ENCODE measurements around the gene MRAP.

MRAP gene

DNA sequence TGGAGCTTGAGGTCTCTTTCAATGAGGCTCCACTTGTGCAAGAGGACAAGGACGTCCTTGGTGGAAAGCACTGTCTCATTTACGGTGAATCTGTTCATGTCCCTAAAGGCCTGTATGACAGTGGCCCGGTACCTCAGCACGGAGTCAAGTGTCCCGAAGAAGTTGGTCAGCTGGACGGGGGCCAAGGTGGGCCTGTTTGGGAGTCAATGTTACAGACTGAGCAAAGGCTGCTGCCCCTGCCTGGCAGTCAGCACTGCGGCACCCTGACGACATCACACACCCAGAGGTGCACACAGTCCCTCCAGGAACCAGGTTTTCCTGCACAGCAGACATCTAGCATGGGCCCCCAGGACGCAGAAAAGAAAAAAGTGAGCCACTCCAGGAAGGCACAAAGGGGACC, 19.1 kb downstream of the MRAP start:
- Histone ChIP-seq H3K36me3 (ENCODE audit: control insufficient read depth in 5 of 5, insufficient read depth in 5 of 5, low read length in 5 of 5) (peaks cover 9 to 92% (median 86%) of the 10 kb centered on the region in 5 donors), H3K9me3 (ENCODE audit: control insufficient read depth in 5 of 5, low read length in 5 of 5) (no peaks in the 10 kb centered on the region), H3K27me3 (ENCODE audit: control insufficient read depth in 5 of 5, insufficient read depth in 4 of 5, low read length in 5 of 5) (no peaks in the 10 kb centered on the region), H3K4me3 (ENCODE audit: low read depth in 1 of 5, low read length in 5 of 5) (no peak overlapping the region), H3K4me1 (ENCODE audit: control insufficient read depth in 5 of 5, insufficient read depth in 5 of 5, low read length in 5 of 5) (peaks cover 0 to 16% (median 1%) of the 10 kb centered on the region in 5 donors), H3K9ac (ENCODE audit: low read length in 5 of 5) (no peak overlapping the region), H3K27ac (ENCODE audit: low read depth, low read length) (no peak overlapping the region)

DNA sequence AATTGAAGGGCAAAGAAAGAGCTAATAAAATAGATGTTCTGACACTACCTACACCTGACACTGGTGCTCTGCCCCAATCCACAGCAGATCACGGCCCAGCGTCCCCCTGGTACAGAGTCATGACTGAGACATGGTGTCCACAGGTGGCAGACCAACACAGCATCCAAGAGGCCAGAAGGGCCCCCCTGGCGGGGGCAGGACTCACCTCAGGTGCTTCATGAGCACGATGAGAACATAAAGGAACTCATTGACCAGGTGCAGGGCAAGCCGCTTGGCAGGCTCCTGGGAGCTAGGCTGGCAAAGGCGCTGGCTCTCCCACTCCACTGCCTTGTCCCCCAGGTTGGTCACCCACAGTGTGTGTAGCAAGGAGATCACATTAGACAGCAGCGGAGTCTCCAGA, 20.4 kb downstream of the MRAP start:
- Histone ChIP-seq H3K9ac (ENCODE audit: low read length in 5 of 5) (no peak overlapping the region), H3K4me1 (ENCODE audit: control insufficient read depth in 5 of 5, insufficient read depth in 5 of 5, low read length in 5 of 5) (peaks cover 0 to 16% (median 1%) of the 10 kb centered on the region in 5 donors), H3K4me3 (ENCODE audit: low read depth in 1 of 5, low read length in 5 of 5) (no peak overlapping the region), H3K36me3 (ENCODE audit: control insufficient read depth in 5 of 5, insufficient read depth in 5 of 5, low read length in 5 of 5) (peaks cover 6 to 94% (median 91%) of the 10 kb centered on the region in 5 donors), H3K9me3 (ENCODE audit: control insufficient read depth in 5 of 5, low read length in 5 of 5) (no peaks in the 10 kb centered on the region), H3K27ac (ENCODE audit: low read depth, low read length) (no peak overlapping the region), H3K27me3 (ENCODE audit: control insufficient read depth in 5 of 5, insufficient read depth in 4 of 5, low read length in 5 of 5) (no peaks in the 10 kb centered on the region)

DNA sequence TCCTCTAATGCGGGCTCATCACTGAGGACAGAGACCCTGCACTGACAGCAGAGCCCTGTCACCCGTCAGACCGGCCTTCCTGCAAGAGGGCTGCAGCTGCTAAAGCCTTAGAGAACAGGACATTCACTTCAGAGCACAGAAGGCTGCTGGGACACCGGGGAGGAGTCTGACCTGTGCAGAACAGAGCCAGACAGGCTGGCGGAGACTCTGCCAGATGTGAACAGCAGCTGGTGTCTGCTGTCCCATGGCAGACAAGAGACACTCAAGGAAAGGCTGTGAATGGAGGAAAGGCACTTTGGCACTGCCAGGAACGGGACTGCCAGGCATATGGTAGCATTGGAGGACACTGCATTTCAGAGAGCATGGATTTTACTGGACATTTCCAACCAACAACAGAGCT, 21.4 kb downstream of the MRAP start:
- H3K4me1 ChIP-seq (ENCODE audit: control insufficient read depth in 5 of 5, insufficient read depth in 5 of 5, low read length in 5 of 5), result peaks cover 0 to 12% (median 1%) of the 10 kb centered on the region in 5 donors
- H3K27me3 ChIP-seq (ENCODE audit: control insufficient read depth in 5 of 5, insufficient read depth in 4 of 5, low read length in 5 of 5), result no peaks in the 10 kb centered on the region
- H3K4me3 ChIP-seq (ENCODE audit: low read depth in 1 of 5, low read length in 5 of 5), result no peak overlapping the region
- H3K36me3 ChIP-seq (ENCODE audit: control insufficient read depth in 5 of 5, insufficient read depth in 5 of 5, low read length in 5 of 5), result peaks cover 6 to 97% (median 94%) of the 10 kb centered on the region in 5 donors
- no peak overlapping the region for H3K9ac ChIP-seq (ENCODE audit: low read length in 5 of 5)
- no peak overlapping the region for H3K27ac ChIP-seq (ENCODE audit: low read depth, low read length)
- H3K9me3 ChIP-seq (ENCODE audit: control insufficient read depth in 5 of 5, low read length in 5 of 5), result no peaks in the 10 kb centered on the region

DNA sequence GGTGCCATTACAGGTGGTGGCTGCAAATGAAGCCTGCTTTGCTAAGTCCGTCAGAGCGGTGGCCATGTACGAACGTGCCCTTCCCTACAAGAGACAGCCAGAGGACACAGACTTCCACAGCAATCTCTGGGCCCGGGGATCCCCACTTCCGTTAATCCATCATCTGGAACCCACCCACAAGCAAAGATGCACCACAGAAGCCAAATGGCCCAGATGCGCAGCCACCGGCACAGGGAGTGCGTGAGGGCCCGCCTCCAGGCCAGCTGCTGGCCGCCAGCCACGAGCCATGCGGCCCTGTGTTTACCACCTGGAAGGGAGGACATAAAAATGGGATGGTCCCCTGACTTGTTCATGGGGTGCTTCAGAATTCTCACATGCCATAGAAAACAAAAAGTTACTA, 22.1 kb downstream of the MRAP start:
- H3K4me3 ChIP-seq (ENCODE audit: low read depth in 1 of 5, low read length in 5 of 5), result no peak overlapping the region
- no peaks in the 10 kb centered on the region for H3K9me3 ChIP-seq (ENCODE audit: control insufficient read depth in 5 of 5, low read length in 5 of 5)
- H3K9ac ChIP-seq (ENCODE audit: low read length in 5 of 5), result no peak overlapping the region
- peaks cover 0 to 9% (median 1%) of the 10 kb centered on the region in 5 donors for H3K4me1 ChIP-seq (ENCODE audit: control insufficient read depth in 5 of 5, insufficient read depth in 5 of 5, low read length in 5 of 5)
- no peak overlapping the region for H3K27ac ChIP-seq (ENCODE audit: low read depth, low read length)
- H3K36me3 ChIP-seq (ENCODE audit: control insufficient read depth in 5 of 5, insufficient read depth in 5 of 5, low read length in 5 of 5), result peaks cover 6 to 100% (median 95%) of the 10 kb centered on the region in 5 donors
- no peaks in the 10 kb centered on the region for H3K27me3 ChIP-seq (ENCODE audit: control insufficient read depth in 5 of 5, insufficient read depth in 4 of 5, low read length in 5 of 5)

DNA sequence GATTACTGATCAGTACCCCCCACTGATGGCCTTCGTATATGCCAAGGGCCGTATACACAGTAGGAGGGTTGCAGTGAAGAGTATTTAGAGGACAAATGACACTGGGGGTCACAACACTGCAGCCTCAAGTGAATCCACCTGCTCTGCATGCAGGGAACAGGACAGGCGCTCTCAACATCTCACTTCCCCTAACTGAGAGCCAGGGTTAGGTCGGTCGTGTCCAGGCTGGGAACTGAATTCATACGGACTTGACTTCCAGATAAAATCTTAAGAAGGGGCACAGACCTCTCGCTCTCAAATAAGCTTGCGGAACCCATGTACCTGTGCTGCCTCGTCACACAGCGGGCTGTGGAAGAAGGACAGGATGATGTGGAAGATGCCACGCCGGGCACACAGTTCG, 22.8 kb downstream of the MRAP start:
- H3K9me3 ChIP-seq (ENCODE audit: control insufficient read depth in 5 of 5, low read length in 5 of 5), result no peaks in the 10 kb centered on the region
- H3K36me3 ChIP-seq (ENCODE audit: control insufficient read depth in 5 of 5, insufficient read depth in 5 of 5, low read length in 5 of 5), result peaks cover 9 to 97% (median 93%) of the 10 kb centered on the region in 5 donors
- H3K27ac ChIP-seq (ENCODE audit: low read depth, low read length), result no peak overlapping the region

DNA sequence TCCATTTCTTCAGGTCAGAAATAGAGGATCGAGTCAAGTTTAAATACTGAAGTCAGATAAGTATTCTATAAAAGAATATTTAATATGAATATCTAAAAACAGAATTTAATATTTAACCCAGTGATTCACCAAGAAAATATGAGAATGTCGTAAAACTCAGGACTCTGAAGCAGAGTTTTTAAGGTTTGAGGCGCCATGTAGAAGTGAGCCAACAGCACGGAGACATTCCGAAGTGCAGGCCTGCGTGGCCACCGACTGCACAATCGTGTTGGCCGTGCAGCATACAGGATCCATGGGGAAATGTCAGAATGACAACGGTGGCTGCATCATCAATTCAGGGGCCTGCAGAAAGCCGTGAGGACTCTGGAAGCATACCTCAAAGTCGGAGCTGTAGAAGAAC, 23.4 kb downstream of the MRAP start:
- Histone ChIP-seq H3K9me3 (ENCODE audit: control insufficient read depth in 5 of 5, low read length in 5 of 5) (no peaks in the 10 kb centered on the region), H3K27ac (ENCODE audit: low read depth, low read length) (no peak overlapping the region), H3K4me3 (ENCODE audit: low read depth in 1 of 5, low read length in 5 of 5) (no peak overlapping the region), H3K9ac (ENCODE audit: low read length in 5 of 5) (no peak overlapping the region), H3K36me3 (ENCODE audit: control insufficient read depth in 5 of 5, insufficient read depth in 5 of 5, low read length in 5 of 5) (peaks cover 9 to 93% (median 87%) of the 10 kb centered on the region in 5 donors), H3K27me3 (ENCODE audit: control insufficient read depth in 5 of 5, insufficient read depth in 4 of 5, low read length in 5 of 5) (no peaks in the 10 kb centered on the region), H3K4me1 (ENCODE audit: control insufficient read depth in 5 of 5, insufficient read depth in 5 of 5, low read length in 5 of 5) (no peaks in the 10 kb centered on the region)

More for the DNA sequence above, 22.8 kb downstream of the MRAP start:
- Histone ChIP-seq H3K4me1 (ENCODE audit: control insufficient read depth in 5 of 5, insufficient read depth in 5 of 5, low read length in 5 of 5) (peaks cover 0 to 2% (median 0%) of the 10 kb centered on the region in 5 donors), H3K4me3 (ENCODE audit: low read depth in 1 of 5, low read length in 5 of 5) (no peak overlapping the region), H3K27me3 (ENCODE audit: control insufficient read depth in 5 of 5, insufficient read depth in 4 of 5, low read length in 5 of 5) (no peaks in the 10 kb centered on the region), H3K9ac (ENCODE audit: low read length in 5 of 5) (no peak overlapping the region)

DNA sequence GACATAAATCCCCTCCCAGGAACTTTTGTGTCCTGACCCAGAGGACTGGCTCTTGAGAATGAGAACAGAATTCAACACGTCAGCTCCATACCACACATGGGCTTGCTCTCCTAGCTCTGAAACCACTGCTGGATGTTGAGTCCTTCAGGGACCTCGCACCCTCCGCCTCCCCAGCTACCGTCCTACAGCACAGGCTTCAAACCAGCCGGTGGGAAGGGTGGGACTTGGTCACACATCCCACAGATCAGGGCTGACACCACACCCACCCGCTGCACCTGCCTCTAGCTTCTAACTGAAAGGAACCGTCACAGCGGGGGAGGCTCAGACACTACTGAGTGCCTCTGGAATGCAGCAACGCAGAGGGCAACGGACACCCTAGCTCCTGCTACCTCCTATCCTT, 24.0 kb downstream of the MRAP start:
- no peaks in the 10 kb centered on the region for H3K9me3 ChIP-seq (ENCODE audit: control insufficient read depth in 5 of 5, low read length in 5 of 5)
- H3K9ac ChIP-seq (ENCODE audit: low read length in 5 of 5), result no peak overlapping the region
- no peak overlapping the region for H3K4me3 ChIP-seq (ENCODE audit: low read depth in 1 of 5, low read length in 5 of 5)
- no peak overlapping the region for H3K27ac ChIP-seq (ENCODE audit: low read depth, low read length)
- H3K4me1 ChIP-seq (ENCODE audit: control insufficient read depth in 5 of 5, insufficient read depth in 5 of 5, low read length in 5 of 5), result peaks cover 0 to under 1% (median 0%) of the 10 kb centered on the region in 5 donors
- H3K36me3 ChIP-seq (ENCODE audit: control insufficient read depth in 5 of 5, insufficient read depth in 5 of 5, low read length in 5 of 5), result peaks cover 9 to 88% (median 81%) of the 10 kb centered on the region in 5 donors
- no peaks in the 10 kb centered on the region for H3K27me3 ChIP-seq (ENCODE audit: control insufficient read depth in 5 of 5, insufficient read depth in 4 of 5, low read length in 5 of 5)

DNA sequence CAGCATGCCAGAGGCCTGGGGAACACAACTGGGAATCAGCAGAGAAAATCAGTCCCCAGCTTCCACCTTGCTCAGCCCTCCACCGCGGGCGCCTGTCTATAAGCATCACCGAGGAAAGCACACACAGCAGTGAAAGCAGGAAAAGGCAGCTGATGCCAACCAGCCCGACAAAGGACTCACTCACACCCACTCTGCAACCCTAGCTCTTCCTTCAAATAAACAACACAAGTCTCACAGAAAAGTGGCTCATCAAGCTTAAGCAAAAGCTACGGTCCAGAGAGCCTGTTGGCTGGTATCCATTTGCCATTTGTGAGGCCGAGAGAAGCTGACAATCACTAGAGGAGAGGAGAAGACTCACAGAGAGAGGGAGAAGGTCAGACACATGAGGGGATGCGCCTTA, 27.1 kb downstream of the MRAP start:
- Histone ChIP-seq H3K36me3 (ENCODE audit: control insufficient read depth in 5 of 5, insufficient read depth in 5 of 5, low read length in 5 of 5) (peaks cover 3 to 60% (median 54%) of the 10 kb centered on the region in 5 donors), H3K4me1 (ENCODE audit: control insufficient read depth in 5 of 5, insufficient read depth in 5 of 5, low read length in 5 of 5) (peaks cover 0 to 24% (median 16%) of the 10 kb centered on the region in 5 donors), H3K4me3 (ENCODE audit: low read depth in 1 of 5, low read length in 5 of 5) (no peak overlapping the region), H3K27me3 (ENCODE audit: control insufficient read depth in 5 of 5, insufficient read depth in 4 of 5, low read length in 5 of 5) (no peaks in the 10 kb centered on the region), H3K27ac (ENCODE audit: low read depth, low read length) (no peak overlapping the region), H3K9ac (ENCODE audit: low read length in 5 of 5) (no peak overlapping the region), H3K9me3 (ENCODE audit: control insufficient read depth in 5 of 5, low read length in 5 of 5) (no peaks in the 10 kb centered on the region)

DNA sequence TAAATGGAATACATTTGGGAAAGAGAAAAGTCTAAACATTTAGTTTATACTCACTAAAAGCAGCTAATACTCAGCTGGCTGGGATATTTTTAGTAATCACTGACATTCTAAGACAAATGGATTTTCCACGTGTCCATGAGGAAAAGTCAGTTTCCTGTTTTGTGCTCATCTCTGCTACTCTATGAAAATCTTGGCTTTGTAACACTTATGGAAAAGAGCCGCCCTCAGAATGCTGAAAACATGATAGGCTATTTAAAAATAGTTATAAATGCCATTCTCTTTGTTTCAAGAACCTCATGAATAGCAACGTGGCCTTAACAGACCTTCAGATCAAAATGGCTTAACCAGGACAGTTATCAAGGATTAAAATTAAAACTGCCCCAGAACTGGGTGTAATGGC, 29.9 kb downstream of the MRAP start:
- no peaks in the 10 kb centered on the region for H3K27me3 ChIP-seq (ENCODE audit: control insufficient read depth in 5 of 5, insufficient read depth in 4 of 5, low read length in 5 of 5)
- H3K36me3 ChIP-seq (ENCODE audit: control insufficient read depth in 5 of 5, insufficient read depth in 5 of 5, low read length in 5 of 5), result peaks cover 14 to 51% (median 46%) of the 10 kb centered on the region in 5 donors
- peaks cover 0 to 29% (median 16%) of the 10 kb centered on the region in 5 donors for H3K4me1 ChIP-seq (ENCODE audit: control insufficient read depth in 5 of 5, insufficient read depth in 5 of 5, low read length in 5 of 5)
- no peak overlapping the region for H3K4me3 ChIP-seq (ENCODE audit: low read depth in 1 of 5, low read length in 5 of 5)
- H3K9me3 ChIP-seq (ENCODE audit: control insufficient read depth in 5 of 5, low read length in 5 of 5), result no peaks in the 10 kb centered on the region
- H3K27ac ChIP-seq (ENCODE audit: low read depth, low read length), result peak overlapping the region; percentile 61
- no peak overlapping the region for H3K9ac ChIP-seq (ENCODE audit: low read length in 5 of 5)

DNA sequence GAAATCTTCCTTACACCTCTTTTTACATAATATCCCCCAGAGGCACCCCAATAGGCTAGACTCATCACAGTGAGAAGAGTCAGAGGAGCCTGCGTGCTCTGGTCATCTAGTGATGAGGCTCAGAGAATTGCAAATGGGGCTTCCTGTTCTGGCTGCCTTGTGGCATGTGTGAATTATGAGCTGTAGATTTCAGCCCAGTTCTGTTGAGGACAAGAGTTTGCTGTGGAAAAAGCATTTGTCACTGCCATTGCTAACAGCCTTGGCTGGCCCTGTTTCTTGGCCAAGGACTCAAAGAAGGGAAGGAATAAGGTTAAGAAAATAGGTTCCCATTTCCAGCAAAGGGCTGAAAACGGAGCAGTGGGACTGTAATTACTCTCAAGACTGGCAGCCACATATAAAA, 30.7 kb downstream of the MRAP start:
- H3K27me3 ChIP-seq (ENCODE audit: control insufficient read depth in 5 of 5, insufficient read depth in 4 of 5, low read length in 5 of 5), result no peaks in the 10 kb centered on the region
- H3K4me3 ChIP-seq (ENCODE audit: low read depth in 1 of 5, low read length in 5 of 5), result no peak overlapping the region
- peaks cover 14 to 51% (median 46%) of the 10 kb centered on the region in 5 donors for H3K36me3 ChIP-seq (ENCODE audit: control insufficient read depth in 5 of 5, insufficient read depth in 5 of 5, low read length in 5 of 5)

More for the DNA sequence above, 30.7 kb downstream of the MRAP start:
- H3K9me3 ChIP-seq (ENCODE audit: control insufficient read depth in 5 of 5, low read length in 5 of 5), result no peaks in the 10 kb centered on the region
- H3K4me1 ChIP-seq (ENCODE audit: control insufficient read depth in 5 of 5, insufficient read depth in 5 of 5, low read length in 5 of 5), result peaks cover 0 to 29% (median 16%) of the 10 kb centered on the region in 5 donors
- H3K9ac ChIP-seq (ENCODE audit: low read length in 5 of 5), result no peak overlapping the region
- H3K27ac ChIP-seq (ENCODE audit: low read depth, low read length), result peak overlapping the region; percentile 61
